Measurements from ENCODE around the gene FBXO42. TPM values are rescaled to one million over a fixed set of nuclear protein-coding genes. Genes with fewer than 3 reads are reported as not detected.

Gene FBXO42
- total RNA-seq, 1 experiment from 2014 or later = 13.0 TPM

- Histone ChIP-seq H3K4me1 (replicated peaks; ENCODE audit: insufficient read depth) (no peaks in the 10 kb centered on the region), H3K9me2 (ENCODE audit: insufficient read depth) (no peaks in the 10 kb centered on the region), H4K20me1 (ENCODE audit: insufficient read depth) (peaks cover 49% of the 10 kb centered on the region), H3F3A (ENCODE audit: insufficient read depth, low read depth) (no peaks in the 10 kb centered on the region), H3K4me3 (no peak overlapping the region), H3K36me3 (ENCODE audit: low read depth) (no peaks in the 10 kb centered on the region), H3K4me2 (no peak overlapping the region), H3K9me3 (ENCODE audit: insufficient read depth, low read depth) (no peaks in the 10 kb centered on the region), H3K79me2 (ENCODE audit: low read depth) (peaks cover 92% of the 10 kb centered on the region), H2AFZ (no peak overlapping the region), H3K27me3 (ENCODE audit: insufficient read depth, low read depth) (no peaks in the 10 kb centered on the region), H3K27ac (no peak overlapping the region)
- intact Hi-C loops (cut with micrococcal nuclease; ENCODE audit: unreplicated experiment) = no loop called here
- BruUV-seq (replicated peaks) = no TSS peak
- CTCF ChIA-PET = no interaction called here
- no peak for DNase-seq
- TF ChIP-seq EZH2 (IDR thresholded peaks at IDR 0.05; ENCODE audit: low read depth) (no peak), CTCF (conservative IDR thresholded peaks at IDR 0.05) (no peak)
- POLR2A ChIA-PET (ENCODE audit: unreplicated experiment) = interaction anchor here (0.6 kb wide), 1 partner anchor 841 kb away, joined by 4 read pairs; no protein-coding TSS in a partner anchor
These were observed 28.6 kb upstream of the FBXO42 start for GRCh38 chr1:16380868-16381267.

GRCh38 chr1:16378443-16378842, 26.2 kb upstream of the FBXO42 start:
- TF ChIP-seq CTCF (conservative IDR thresholded peaks at IDR 0.05) = no peak
- no peak for TF ChIP-seq EZH2 (IDR thresholded peaks at IDR 0.05; ENCODE audit: low read depth)
- Histone ChIP-seq H3F3A (ENCODE audit: insufficient read depth, low read depth) (no peaks in the 10 kb centered on the region), H3K79me2 (ENCODE audit: low read depth) (peaks cover 93% of the 10 kb centered on the region), H2AFZ (no peak overlapping the region), H4K20me1 (ENCODE audit: insufficient read depth) (peaks cover 52% of the 10 kb centered on the region), H3K27me3 (ENCODE audit: insufficient read depth, low read depth) (no peaks in the 10 kb centered on the region), H3K4me1 (replicated peaks; ENCODE audit: insufficient read depth) (no peaks in the 10 kb centered on the region), H3K27ac (no peak overlapping the region), H3K4me3 (no peak overlapping the region), H3K9me2 (ENCODE audit: insufficient read depth) (no peaks in the 10 kb centered on the region), H3K9me3 (ENCODE audit: insufficient read depth, low read depth) (no peaks in the 10 kb centered on the region), H3K36me3 (ENCODE audit: low read depth) (no peaks in the 10 kb centered on the region), H3K4me2 (no peak overlapping the region)
- intact Hi-C loops (cut with micrococcal nuclease; ENCODE audit: unreplicated experiment) = no loop called here
- ChIA-PET POLR2A (ENCODE audit: unreplicated experiment) (no interaction called here), CTCF (interaction anchor here (0.6 kb wide), 1 partner anchor 9 kb away, joined by 4 read pairs; no protein-coding TSS in a partner anchor)
- no TSS peak for BruUV-seq (replicated peaks)
- DNase-seq = no peak

- H3K4me3 ChIP-seq = no peak overlapping the region
- ChIA-PET CTCF (no interaction called here), POLR2A (ENCODE audit: unreplicated experiment) (no interaction called here)
- no peaks in the 10 kb centered on the region for H3F3A ChIP-seq (ENCODE audit: insufficient read depth, low read depth)
- peaks cover 60% of the 10 kb centered on the region for H4K20me1 ChIP-seq (ENCODE audit: insufficient read depth)
- H3K36me3 ChIP-seq (ENCODE audit: low read depth) = no peaks in the 10 kb centered on the region
- no peaks in the 10 kb centered on the region for H3K4me1 ChIP-seq (replicated peaks; ENCODE audit: insufficient read depth)
- intact Hi-C loops (cut with micrococcal nuclease; ENCODE audit: unreplicated experiment) = no loop called here
- no peak overlapping the region for H3K4me2 ChIP-seq
- BruUV-seq (replicated peaks) = no TSS peak
- TF ChIP-seq CTCF (conservative IDR thresholded peaks at IDR 0.05) (no peak), EZH2 (IDR thresholded peaks at IDR 0.05; ENCODE audit: low read depth) (no peak)
- no peaks in the 10 kb centered on the region for H3K27me3 ChIP-seq (ENCODE audit: insufficient read depth, low read depth)
- no peak overlapping the region for H2AFZ ChIP-seq
- H3K27ac ChIP-seq = no peak overlapping the region
- peaks cover 97% of the 10 kb centered on the region for H3K79me2 ChIP-seq (ENCODE audit: low read depth)
- H3K9me3 ChIP-seq (ENCODE audit: insufficient read depth, low read depth) = no peaks in the 10 kb centered on the region
- no peaks in the 10 kb centered on the region for H3K9me2 ChIP-seq (ENCODE audit: insufficient read depth)
- no peak for DNase-seq
These were observed 24.7 kb upstream of the FBXO42 start for GRCh38 chr1:16376971-16377370.

Measured in PC-9 (cell line).